ENCODE results near the gene SELPLG. TPM values are rescaled to one million over a fixed set of nuclear protein-coding genes. Genes with fewer than 3 reads are reported as not detected.

The SELPLG gene
- total and polyA plus RNA-seq, 4 donors: 2.1 to 9.6 (median 4.8) TPM

- Histone ChIP-seq H3K9ac (ENCODE audit: low read depth in 1 of 2, low read length in 2 of 2) (no peak overlapping the region), H3K4me3 (ENCODE audit: low read depth in 1 of 3, low read length in 3 of 3) (no peak overlapping the region), H3K36me3 (ENCODE audit: control insufficient read depth in 4 of 4, insufficient read depth in 3 of 4, low read depth in 1 of 4, low read length in 3 of 4) (no peaks in the 10 kb centered on the region), H3K9me3 (ENCODE audit: control insufficient read depth in 4 of 4, low read length in 3 of 4) (no peaks in the 10 kb centered on the region), H3K4me1 (ENCODE audit: control insufficient read depth in 4 of 4, insufficient read depth in 4 of 4, low read length in 3 of 4) (peaks cover 0 to 3% (median 0%) of the 10 kb centered on the region in 4 donors), H3K27ac (ENCODE audit: low read depth in 1 of 2, low read length in 2 of 2) (no peak overlapping the region), H3K27me3 (ENCODE audit: control insufficient read depth in 4 of 4, insufficient read depth in 4 of 4, low read length in 3 of 4) (no peaks in the 10 kb centered on the region)
- WGBS: 41% methylated on average over 4 of the region's 4 CpGs
- TF ChIP-seq TAF1 (conservative IDR thresholded peaks at IDR 0.05) (no peak), SP1 (IDR thresholded peaks at IDR 0.05) (no peak), HNF4G (IDR thresholded peaks at IDR 0.05) (no peak), NR2F2 (IDR thresholded peaks at IDR 0.05) (no peak), HNF4A (conservative IDR thresholded peaks at IDR 0.05) (no peak), RXRA (IDR thresholded peaks at IDR 0.05) (no peak), JUND (IDR thresholded peaks at IDR 0.05) (no peak), FOXA2 (IDR thresholded peaks at IDR 0.05) (no peak), EGR1 (IDR thresholded peaks at IDR 0.05; ENCODE audit: low read depth in 2 of 2) (no peak), CTCF (IDR thresholded peaks at IDR 0.05; ENCODE audit: low read depth, low read length, missing input control) (no peak), GABPA (IDR thresholded peaks at IDR 0.05 in 1 of 2, conservative IDR thresholded peaks at IDR 0.05 in 1 of 2) (no peak), YY1 (IDR thresholded peaks at IDR 0.05) (no peak)
- TF ChIP-seq, protein P1, sequence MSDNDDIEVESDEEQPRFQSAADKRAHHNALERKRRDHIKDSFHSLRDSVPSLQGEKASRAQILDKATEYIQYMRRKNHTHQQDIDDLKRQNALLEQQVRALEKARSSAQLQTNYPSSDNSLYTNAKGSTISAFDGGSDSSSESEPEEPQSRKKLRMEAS (IDR thresholded peaks at IDR 0.05): no peak
- TF ChIP-seq, protein P2, sequence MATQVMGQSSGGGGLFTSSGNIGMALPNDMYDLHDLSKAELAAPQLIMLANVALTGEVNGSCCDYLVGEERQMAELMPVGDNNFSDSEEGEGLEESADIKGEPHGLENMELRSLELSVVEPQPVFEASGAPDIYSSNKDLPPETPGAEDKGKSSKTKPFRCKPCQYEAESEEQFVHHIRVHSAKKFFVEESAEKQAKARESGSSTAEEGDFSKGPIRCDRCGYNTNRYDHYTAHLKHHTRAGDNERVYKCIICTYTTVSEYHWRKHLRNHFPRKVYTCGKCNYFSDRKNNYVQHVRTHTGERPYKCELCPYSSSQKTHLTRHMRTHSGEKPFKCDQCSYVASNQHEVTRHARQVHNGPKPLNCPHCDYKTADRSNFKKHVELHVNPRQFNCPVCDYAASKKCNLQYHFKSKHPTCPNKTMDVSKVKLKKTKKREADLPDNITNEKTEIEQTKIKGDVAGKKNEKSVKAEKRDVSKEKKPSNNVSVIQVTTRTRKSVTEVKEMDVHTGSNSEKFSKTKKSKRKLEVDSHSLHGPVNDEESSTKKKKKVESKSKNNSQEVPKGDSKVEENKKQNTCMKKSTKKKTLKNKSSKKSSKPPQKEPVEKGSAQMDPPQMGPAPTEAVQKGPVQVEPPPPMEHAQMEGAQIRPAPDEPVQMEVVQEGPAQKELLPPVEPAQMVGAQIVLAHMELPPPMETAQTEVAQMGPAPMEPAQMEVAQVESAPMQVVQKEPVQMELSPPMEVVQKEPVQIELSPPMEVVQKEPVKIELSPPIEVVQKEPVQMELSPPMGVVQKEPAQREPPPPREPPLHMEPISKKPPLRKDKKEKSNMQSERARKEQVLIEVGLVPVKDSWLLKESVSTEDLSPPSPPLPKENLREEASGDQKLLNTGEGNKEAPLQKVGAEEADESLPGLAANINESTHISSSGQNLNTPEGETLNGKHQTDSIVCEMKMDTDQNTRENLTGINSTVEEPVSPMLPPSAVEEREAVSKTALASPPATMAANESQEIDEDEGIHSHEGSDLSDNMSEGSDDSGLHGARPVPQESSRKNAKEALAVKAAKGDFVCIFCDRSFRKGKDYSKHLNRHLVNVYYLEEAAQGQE (IDR thresholded peaks at IDR 0.05): no peak
- no peak for DNase-seq (ENCODE audit: low spot score)
Observed at GRCh38 chr12:108622421-108622820, 11.3 kb downstream of the SELPLG start.

- 74% methylated on average over 3 of the region's 3 CpGs for WGBS
- Histone ChIP-seq H3K4me3 (ENCODE audit: low read depth in 1 of 3, low read length in 3 of 3) (no peak overlapping the region), H3K27ac (ENCODE audit: low read depth in 1 of 2, low read length in 2 of 2) (no peak overlapping the region), H3K9ac (ENCODE audit: low read depth in 1 of 2, low read length in 2 of 2) (no peak overlapping the region), H3K36me3 (ENCODE audit: control insufficient read depth in 4 of 4, insufficient read depth in 3 of 4, low read depth in 1 of 4, low read length in 3 of 4) (no peaks in the 10 kb centered on the region), H3K4me1 (ENCODE audit: control insufficient read depth in 4 of 4, insufficient read depth in 4 of 4, low read length in 3 of 4) (peaks cover 0 to 3% (median 0%) of the 10 kb centered on the region in 4 donors), H3K27me3 (ENCODE audit: control insufficient read depth in 4 of 4, insufficient read depth in 4 of 4, low read length in 3 of 4) (no peaks in the 10 kb centered on the region), H3K9me3 (ENCODE audit: control insufficient read depth in 4 of 4, low read length in 3 of 4) (no peaks in the 10 kb centered on the region)
- no peak for TF ChIP-seq FOXA2 (IDR thresholded peaks at IDR 0.05)
- TF ChIP-seq YY1 (IDR thresholded peaks at IDR 0.05): no peak
- TF ChIP-seq, protein P1 (IDR thresholded peaks at IDR 0.05): no peak
- no peak for TF ChIP-seq HNF4G (IDR thresholded peaks at IDR 0.05)
- TF ChIP-seq ZBTB33 (IDR thresholded peaks at IDR 0.05): no peak
- TF ChIP-seq FOXA1 (IDR thresholded peaks at IDR 0.05): no peak
- no peak for TF ChIP-seq GABPA (IDR thresholded peaks at IDR 0.05 in 1 of 2, conservative IDR thresholded peaks at IDR 0.05 in 1 of 2)
- no peak for TF ChIP-seq RAD21 (IDR thresholded peaks at IDR 0.05)
- DNase-seq (ENCODE audit: low spot score): no peak
Observed at GRCh38 chr12:108621161-108621560, 12.5 kb downstream of the SELPLG start.

Measured in liver (tissue), 9 donors.